NCI-H1417 treated with DMSO at 0.1 percent for 48 hours (cell line): ENCODE data around the gene SMARCA4.
A peak's percentile ranks its signal among the peaks of the same experiment; 100 is the strongest.
"Not testable (repeated sequence)": the region's sequence is repeated elsewhere in the genome, so short reads cannot be mapped to it uniquely, and the experiment has no call there.

Source experiments
- DNase-seq: peaks from one replicate; lab custom pipeline; 2025; lab: John Stamatoyannopoulos, UW

SMARCA4 gene

DNA sequence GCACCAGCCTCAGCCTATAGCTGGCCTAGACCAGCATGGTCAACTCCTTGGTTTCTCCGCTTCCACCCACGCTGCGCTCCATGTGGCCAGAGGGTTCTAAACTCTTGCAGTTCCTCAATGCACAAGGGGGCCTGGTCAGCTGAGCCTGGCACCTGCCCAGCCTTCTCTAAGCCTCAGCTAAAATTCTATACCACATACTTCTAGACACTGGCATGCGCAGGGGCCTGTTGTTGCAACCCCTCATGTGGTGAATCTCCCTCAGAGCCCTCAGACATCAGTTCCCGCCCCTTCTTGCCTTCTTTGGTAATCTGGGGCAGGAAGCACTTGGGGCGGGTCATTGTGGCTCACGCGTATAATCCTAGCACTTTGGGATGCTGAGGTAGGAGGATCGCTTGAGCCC lies 108.7 kb downstream of the SMARCA4 start:
- no peak for DNase-seq

DNA sequence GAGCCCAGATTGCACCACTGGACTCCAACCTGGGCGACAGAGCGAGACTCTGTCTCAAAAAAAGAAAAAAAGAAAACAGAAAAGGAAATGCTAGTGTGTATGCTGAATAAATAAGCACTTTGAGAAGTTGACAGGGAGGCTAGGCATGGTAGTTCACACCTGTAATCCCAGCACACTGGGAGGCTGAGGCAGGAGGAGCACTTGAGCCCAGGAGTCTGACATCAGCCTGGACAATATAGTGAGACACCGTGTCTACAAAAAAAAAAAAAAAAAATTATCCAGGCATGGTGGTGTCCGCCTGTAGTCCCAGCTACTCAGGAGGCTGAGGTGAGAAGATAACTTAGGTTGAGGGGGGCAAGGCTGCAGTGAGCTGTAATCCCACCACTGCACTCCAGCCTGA lies 109.3 kb downstream of the SMARCA4 start:
- no peak for DNase-seq

DNA sequence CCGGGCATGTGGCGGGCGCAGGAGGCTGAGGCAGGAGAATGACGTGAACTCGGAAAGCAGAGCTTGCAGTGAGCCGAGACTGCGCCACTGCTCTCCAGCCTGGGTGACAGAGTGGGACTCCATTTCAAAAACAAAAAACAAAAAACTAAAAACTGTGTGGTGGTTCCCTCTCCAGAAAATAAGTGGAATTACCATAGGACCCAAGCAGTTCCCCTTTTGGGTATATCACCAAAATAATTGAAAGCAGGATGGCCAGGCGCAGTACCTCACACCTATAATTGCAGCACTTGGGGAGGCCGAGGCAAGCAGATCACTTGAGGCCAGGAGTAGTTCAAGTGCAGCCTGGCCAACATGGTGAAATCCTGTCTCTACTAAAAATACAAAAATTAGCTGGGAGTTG lies 112.7 kb downstream of the SMARCA4 start:
- DNase-seq, result no peak

DNA sequence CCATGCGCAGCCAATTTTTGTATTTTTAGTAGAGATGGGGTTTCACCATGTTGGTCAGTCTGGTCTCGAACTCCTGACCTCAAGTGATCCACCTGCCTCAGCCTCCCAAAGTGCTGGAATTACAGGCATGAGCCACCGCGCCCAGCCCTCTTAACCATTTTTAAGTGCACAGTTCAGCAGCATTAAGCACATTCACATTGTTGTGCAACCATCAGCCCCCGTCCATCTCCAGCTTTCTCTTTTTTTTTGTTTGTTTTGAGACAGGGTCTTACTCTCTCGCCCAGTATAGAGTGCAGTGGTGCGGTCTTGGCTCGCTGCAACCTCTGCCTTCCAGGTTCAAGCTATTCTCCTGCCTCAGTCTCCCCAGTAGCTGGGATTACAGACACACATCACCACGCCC lies 116.0 kb downstream of the SMARCA4 start:
- DNase-seq, result not testable (repeated sequence)

DNA sequence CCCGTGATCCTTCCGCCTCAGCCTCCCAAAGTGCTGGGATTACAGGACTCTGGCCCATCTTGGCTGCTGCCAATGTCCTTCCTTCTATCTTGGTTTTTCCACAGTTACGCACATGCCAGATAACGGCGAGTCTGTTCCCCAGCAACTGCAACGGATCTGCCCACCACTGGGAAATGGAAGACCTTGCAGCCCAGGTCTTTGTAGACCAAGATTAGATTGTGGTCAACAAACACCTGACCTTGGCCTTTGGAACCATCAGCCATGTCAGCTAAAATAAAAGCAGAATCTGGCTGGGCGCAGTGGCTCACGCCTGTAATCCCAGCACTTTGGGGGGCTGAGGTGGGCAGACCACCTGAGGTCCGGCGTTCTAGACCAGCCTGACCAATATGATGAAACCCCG lies 118.1 kb downstream of the SMARCA4 start:
- DNase-seq, result no peak

DNA sequence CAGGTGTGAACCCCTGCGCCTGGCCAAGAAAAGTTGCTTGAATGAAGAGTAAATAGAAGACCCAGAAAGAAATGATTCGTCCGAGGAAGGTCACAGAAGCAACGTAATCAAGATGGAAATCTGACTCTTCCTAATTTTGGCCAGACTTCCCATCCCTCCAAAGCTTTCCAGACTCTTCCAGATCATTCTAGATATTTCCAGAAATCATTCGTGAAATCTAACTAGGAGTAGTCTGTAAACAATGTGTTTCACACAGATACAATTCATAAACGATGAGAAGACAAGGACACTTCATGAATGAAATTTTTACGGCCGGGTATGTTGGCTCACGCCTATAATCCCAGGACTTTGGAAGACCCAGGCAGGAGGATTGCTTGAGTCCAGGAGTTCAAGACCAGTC lies 119.2 kb downstream of the SMARCA4 start:
- DNase-seq, result no peak

DNA sequence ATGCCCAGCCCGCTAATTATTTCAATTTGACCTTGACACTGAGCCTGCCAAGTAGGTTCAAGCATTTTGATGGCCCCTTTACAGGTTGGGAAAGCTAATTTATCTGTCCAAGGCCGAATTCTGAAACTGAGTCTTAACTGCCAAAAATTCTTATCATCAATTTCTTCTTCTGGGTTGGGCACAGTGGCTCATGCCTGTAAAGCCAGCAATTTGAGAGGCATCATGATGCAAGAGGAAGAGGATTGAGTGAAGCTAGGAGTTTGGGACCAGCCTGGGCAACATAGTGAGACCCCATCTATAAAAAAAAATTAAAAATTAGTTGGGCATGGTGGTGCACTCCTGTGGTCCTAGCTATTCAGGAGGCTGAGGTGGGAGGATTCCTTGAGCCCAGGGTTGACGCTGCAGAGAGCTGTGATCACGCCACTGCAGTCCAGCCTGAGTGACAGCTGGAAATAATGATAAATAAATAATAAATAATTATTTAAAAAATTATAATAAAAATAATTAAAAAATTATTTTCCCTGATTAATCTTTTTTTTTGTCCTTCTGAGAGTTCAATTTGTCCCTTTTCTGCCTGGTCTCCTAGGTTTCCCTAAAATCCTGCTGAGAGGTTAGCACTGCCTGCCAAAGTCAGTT lies 127.2 kb downstream of the SMARCA4 start:
- DNase-seq, result no peak

DNA sequence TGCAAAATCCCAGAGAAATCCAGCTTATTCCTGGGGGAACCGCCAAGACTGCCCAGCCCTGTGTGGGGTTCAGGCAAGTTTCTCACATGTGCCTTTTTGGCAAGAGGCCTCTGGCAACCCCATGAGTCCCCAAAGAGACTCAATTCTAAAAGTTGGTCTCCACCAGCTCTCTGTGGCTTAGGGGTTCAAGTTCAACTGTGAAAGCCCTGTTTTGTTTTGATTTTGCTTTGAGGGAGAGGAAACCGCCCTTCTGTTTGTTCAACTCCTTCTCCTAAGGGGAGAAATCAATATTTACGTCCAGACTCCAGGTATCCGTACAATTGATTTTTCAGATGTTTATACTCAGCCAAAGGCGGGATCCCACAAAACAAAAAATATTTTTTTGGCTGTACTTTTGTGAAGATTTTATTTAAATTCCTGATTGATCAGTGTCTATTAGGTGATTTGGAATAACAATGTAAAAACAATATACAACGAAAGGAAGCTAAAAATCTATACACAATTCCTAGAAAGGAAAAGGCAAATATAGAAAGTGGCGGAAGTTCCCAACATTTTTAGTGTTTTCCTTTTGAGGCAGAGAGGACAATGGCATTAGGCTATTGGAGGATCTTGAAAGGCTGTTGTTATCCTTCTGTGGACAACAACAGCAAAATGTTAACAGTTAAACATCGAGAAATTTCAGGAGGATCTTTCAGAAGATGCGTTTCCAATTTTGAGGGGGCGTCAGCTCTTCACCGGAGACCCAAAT lies 127.8 kb downstream of the SMARCA4 start:
- no peak for DNase-seq

DNA sequence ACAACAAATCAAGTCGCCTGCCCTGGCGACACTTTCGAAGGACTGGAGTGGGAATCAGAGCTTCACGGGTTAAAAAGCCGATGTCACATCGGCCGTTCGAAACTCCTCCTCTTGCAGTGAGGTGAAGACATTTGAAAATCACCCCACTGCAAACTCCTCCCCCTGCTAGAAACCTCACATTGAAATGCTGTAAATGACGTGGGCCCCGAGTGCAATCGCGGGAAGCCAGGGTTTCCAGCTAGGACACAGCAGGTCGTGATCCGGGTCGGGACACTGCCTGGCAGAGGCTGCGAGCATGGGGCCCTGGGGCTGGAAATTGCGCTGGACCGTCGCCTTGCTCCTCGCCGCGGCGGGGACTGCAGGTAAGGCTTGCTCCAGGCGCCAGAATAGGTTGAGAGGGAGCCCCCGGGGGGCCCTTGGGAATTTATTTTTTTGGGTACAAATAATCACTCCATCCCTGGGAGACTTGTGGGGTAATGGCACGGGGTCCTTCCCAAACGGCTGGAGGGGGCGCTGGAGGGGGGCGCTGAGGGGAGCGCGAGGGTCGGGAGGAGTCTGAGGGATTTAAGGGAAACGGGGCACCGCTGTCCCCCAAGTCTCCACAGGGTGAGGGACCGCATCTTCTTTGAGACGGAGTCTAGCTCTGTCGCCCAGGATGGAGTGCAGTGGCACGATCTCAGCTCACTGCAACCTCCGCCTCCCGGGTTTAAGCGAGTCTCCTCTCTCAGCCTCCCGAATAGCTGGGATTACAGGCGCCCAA lies 128.6 kb downstream of the SMARCA4 start, which contains the start of gene LDLR:
Gene LDLR, plus strand, starts transcription at position 210 of the 760 bp plus-strand sequence. Its CDS starts 86 bp downstream, at position 296.
- peak; percentile 23 for DNase-seq

DNA sequence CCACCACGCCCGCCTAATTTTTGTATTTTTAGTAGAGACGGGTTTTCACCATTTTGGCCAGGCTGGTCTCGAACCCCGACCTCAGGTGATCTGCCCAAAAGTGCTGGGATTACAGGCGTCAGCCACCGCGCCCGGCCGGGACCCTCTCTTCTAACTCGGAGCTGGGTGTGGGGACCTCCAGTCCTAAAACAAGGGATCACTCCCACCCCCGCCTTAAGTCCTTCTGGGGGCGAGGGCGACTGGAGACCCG lies 129.1 kb downstream of the SMARCA4 start:
- DNase-seq, result not testable (repeated sequence)

DNA sequence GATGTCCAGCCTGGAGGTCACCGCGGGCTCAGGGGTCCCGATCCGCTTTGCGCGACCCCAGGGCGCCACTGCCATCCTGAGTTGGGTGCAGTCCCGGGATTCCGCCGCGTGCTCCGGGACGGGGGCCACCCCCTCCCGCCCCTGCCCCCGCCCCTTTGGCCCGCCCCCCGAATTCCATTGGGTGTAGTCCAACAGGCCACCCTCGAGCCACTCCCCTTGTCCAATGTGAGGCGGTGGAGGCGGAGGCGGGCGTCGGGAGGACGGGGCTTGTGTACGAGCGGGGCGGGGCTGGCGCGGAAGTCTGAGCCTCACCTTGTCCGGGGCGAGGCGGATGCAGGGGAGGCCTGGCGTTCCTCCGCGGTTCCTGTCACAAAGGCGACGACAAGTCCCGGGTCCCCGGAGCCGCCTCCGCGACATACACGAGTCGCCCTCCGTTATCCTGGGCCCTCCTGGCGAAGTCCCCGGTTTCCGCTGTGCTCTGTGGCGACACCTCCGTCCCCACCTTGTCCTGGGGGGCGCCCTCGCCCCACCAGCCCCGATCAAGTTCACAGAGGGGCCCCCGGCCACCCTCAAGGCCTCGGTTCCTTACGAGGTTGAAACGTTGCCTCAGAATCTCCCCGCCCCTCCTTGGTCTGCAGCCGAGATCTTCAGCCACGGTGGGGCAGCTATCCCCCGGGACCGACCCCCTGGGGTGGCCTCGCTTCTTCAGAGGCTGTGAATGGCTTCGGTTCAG lies 129.6 kb downstream of the SMARCA4 start:
- DNase-seq, result peak; percentile 79

DNA sequence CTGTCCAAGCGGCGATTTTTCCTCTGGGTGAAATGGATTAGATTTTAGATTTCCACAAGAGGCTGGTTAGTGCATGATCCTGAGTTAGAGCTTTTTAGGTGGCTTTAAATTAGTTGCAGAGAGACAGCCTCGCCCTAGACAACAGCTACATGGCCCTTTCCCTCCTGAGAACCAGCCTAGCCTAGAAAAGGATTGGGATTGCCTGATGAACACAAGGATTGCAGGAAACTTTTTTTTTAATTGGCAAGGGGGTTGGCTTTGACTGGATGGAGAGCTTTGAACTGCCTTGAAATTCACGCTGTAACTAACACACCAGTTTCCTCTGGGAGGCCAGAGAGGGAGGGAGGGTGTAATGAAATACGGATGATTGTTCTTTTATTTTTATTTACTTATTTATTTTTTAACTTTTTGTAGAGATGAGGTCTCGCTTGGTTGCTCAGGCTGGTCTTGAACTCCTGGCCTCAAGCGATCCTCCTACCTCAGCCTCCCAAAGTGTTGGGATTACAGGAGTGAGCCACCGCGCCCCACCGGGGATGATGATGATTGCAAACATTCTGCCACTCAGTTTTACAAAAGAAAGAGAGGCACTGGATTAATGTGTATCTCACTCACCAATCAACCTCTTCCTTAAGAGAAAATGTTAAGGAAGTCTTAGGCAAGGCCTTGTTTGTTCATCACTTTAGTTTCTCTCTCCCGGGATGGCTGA lies 130.3 kb downstream of the SMARCA4 start:
- no peak for DNase-seq

DNA sequence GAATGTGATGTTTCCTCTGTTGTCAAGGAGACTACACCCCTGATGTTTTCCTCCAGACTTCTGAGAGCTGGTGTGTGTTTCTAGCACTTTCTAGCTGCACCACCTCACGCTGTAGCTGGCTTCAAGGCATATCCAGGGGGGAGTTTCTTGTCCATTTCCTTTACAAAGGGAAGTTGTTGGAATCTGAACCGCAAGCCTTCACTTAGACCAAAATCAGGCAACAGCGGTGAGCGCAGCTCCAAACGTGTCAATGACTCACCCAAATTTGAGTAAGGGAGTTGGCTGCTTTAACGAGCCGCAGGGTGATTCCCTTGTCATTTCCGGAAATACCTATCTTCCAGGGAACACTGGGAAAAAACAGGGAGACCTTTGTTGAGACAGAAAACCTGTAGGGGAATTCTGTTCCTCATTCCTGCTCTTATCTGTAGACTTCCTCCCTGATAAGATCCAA lies 130.9 kb downstream of the SMARCA4 start:
- no peak for DNase-seq

DNA sequence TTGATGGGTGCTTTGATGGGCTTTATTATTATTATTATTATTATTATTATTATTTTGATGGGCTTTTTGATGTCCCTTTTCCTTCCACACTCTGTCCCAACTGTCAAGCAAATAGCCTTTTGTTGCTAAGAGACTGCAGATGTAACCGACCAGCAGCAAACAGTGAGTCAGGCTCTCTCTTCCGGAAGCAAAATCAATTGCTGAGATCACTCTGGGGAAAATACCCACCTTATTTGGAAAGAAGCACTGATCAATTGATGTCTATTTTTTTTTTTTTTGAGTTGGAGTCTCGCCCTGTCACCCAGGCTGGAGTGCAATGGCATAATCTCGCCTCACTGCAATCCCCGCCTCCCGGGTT lies 131.3 kb downstream of the SMARCA4 start:
- no peak for DNase-seq

DNA sequence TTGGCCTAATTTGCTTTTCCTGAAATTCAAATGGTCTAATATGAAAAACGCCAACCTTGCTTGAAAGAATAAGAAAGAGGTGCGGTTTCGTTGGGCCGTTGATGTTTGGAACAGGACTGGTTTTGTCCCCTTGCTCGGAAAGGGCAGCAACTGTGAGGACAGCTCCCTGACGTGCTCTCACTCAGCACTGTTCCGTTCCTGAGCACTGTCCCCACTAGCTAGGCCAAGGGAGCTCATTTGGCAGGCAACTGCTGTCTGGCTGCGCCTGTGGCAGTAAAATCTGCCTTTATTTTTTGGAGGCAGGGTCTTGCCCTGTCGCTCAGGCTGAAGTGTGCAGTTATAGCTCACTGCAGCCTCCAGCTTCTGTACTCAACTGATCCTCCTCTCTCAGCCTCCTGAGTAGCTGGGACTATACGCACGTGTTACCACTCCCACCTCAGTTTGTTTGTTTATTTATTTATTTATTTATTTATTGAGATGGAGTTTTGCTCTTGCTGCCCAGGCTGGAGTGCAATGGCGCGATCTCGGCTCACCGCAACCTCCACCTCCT lies 132.9 kb downstream of the SMARCA4 start:
- no peak for DNase-seq

DNA sequence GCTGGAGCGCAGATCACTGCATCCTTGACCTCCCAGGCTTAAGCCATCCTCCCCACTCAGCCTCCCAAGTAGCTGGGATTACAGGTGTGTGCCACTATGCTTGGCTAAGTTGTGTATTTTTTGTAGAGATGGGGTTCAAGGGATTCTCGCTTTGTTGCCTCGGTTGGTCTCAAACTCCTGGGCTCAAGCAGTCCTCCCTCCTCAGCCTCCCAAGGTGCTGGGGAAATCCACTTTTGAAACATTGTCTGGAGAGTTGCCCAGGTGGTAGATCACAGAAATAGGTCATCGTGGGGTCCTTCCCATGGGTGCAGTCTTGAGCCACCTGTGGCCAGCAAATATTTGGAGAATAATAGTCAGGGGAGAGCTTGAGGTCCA lies 133.7 kb downstream of the SMARCA4 start:
- no peak for DNase-seq

DNA sequence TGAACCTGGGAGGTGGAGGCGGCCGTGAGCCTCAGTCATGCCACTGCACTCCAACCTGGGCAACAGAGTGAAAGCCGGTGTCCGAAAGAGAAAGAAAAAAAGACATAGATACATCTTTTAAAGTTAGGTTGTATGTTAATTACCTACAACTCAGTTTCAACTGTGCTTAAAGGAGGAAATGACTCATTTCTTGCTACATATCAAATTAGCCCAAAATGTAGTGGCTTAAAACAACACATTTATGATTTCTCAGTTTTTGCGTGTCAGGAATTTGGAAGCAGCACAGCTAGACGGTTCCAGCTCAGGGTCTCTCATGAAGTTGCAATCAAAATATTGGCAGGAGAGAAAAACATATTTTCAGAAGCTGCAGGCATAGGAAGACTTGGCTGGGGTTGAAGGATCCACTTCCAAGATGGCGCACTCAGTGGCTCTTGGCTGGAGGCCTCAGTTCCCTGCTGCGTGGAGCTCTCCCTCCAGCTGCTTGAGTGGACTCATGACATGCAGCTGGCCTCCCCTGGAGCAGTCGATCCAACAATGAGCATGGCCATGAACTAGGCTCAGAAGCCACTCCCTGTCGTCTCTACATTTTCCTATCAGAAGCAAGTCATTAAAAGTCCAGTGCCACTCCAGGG lies 135.5 kb downstream of the SMARCA4 start:
- DNase-seq, result no peak

DNA sequence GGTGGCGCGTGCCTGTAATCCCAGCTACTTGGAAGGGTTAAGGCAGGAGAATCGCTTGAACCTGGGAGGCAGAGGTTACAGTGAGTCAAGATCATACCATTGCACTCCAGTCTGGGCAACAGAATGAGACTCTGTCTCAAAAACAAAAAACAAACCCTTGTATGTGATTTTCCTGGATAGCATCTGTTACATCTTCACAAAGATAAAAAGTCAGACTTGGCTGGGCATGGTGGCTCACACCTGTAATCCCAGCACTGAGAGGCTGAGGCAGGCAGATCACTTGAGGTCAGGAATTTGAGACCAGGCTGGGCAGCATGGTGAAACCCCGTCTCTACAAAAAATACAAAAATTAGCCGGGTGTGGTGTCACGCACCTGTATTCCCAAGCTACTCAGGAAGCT lies 136.5 kb downstream of the SMARCA4 start:
- not testable (repeated sequence) for DNase-seq

DNA sequence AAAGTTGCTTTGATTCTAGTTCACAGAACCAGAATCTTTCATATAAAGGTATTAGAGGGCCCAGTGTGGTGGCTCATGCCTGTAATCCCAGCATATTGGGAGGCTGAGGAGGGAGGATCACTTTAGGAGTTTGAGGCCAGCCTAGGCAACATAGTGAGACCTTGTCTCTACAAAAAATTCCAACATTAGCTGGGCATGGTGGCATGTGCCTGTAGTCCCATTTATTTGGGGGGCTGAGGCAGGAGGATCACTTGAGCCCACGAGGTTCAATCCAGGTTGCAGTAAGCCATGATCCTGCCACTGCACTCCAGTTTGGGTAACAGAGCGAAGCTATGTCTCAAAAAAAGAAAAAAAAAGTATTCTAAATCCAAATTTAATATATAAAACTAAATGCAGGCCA lies 137.5 kb downstream of the SMARCA4 start:
- DNase-seq, result no peak

DNA sequence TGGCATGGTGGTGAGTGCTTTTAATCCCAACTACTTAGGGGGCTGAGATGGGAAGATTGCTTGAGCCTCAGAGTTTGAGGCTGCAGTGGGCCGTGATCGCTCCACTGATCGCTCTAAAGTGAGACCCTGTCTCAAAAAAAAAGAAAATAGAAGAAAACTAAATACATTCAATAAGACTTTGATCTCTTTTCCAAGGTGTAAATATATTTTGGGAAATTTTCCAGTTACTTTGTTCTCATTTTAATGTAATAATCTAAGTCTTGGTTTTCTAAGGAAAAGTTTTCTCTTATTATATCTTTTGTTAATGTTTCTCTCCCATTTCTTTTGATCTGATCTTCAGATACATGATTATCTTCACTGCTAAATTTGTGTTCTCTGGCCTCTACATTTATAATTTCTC lies 138.0 kb downstream of the SMARCA4 start:
- DNase-seq, result no peak

DNA sequence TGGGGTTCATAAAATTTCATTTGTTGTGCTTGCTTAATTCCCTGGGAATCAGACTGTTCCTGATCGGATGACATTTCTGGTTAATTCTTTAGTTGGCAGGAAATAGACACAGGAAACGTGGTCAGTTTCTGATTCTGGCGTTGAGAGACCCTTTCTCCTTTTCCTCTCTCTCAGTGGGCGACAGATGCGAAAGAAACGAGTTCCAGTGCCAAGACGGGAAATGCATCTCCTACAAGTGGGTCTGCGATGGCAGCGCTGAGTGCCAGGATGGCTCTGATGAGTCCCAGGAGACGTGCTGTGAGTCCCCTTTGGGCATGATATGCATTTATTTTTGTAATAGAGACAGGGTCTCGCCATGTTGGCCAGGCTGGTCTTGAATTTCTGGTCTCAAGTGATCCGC lies 139.2 kb downstream of the SMARCA4 start:
- no peak for DNase-seq
